Stimulated activated CD8-positive, alpha-beta memory T cell treated with anti-CD3 and anti-CD28 coated beads, Interleukin-15, amount 100 ng/mL, for 1 hour (primary cell): ENCODE measurements around the gene PAX3.

ENCODE experiments used
- DNase-seq: peaks from one replicate; pipeline ENCODE4 v3.0.0-alpha.2; 2020; ENCODE audit warnings: low read depth

PAX3 gene

GRCh38 chr2:222270396-222270795 is 28.4 kb downstream of the PAX3 start:
- DNase-seq, result no peak

GRCh38 chr2:222269132-222269531 is 29.7 kb downstream of the PAX3 start:
- no peak for DNase-seq

GRCh38 chr2:222268311-222268990 is 30.3 kb downstream of the PAX3 start:
- DNase-seq, result no peak

- DNase-seq, result no peak
Measured at GRCh38 chr2:222264791-222265320, 33.9 kb downstream of the PAX3 start.

- no peak for DNase-seq
Measured at GRCh38 chr2:222261504-222261903, 37.3 kb downstream of the PAX3 start.

- no peak for DNase-seq
Measured at GRCh38 chr2:222257645-222258044, 41.2 kb downstream of the PAX3 start.

- no peak for DNase-seq
Measured at GRCh38 chr2:222256250-222256649, 42.5 kb downstream of the PAX3 start.

GRCh38 chr2:222255090-222255489 is 43.7 kb downstream of the PAX3 start:
- no peak for DNase-seq

- DNase-seq, result no peak
Measured at GRCh38 chr2:222250313-222250712, 48.5 kb downstream of the PAX3 start.

- DNase-seq, result no peak
Measured at GRCh38 chr2:222249444-222249843, 49.4 kb downstream of the PAX3 start.

- no peak for DNase-seq
Measured at GRCh38 chr2:222248818-222249217, 50.0 kb downstream of the PAX3 start.

- no peak for DNase-seq
Measured at GRCh38 chr2:222248256-222248655, 50.5 kb downstream of the PAX3 start.

- DNase-seq, result no peak
Measured at GRCh38 chr2:222242532-222242931, 56.3 kb downstream of the PAX3 start.

GRCh38 chr2:222241128-222241870 is 57.5 kb downstream of the PAX3 start:
- no peak for DNase-seq

- no peak for DNase-seq
Measured at GRCh38 chr2:222240676-222241049, 58.1 kb downstream of the PAX3 start.

- no peak for DNase-seq
Measured at GRCh38 chr2:222239945-222240675, 58.7 kb downstream of the PAX3 start.

GRCh38 chr2:222239091-222239490 is 59.7 kb downstream of the PAX3 start:
- DNase-seq, result no peak

- no peak for DNase-seq
Measured at GRCh38 chr2:222238072-222238471, 60.7 kb downstream of the PAX3 start.

- no peak for DNase-seq
Measured at GRCh38 chr2:222232839-222233238, 66.0 kb downstream of the PAX3 start.

- DNase-seq, result no peak
Measured at GRCh38 chr2:222232372-222232771, 66.4 kb downstream of the PAX3 start.

GRCh38 chr2:222228054-222228453 is 70.7 kb downstream of the PAX3 start:
- no peak for DNase-seq

- DNase-seq, result no peak
Measured at GRCh38 chr2:222218786-222219185, 80.0 kb downstream of the PAX3 start.

- no peak for DNase-seq
Measured at GRCh38 chr2:222217712-222218111, 81.1 kb downstream of the PAX3 start.
